Lung (tissue), 12 donors: ENCODE measurements around the gene CDH23. TPM values are rescaled to one million over a fixed set of nuclear protein-coding genes. Genes with fewer than 3 reads are reported as not detected.

ENCODE experiments used
- ATAC-seq: fragments of 200-7000 bp; cut with Tn5 transposase; one replicate; pipeline ENCODE4 v1.9.1; 2020; ENCODE audit warnings: moderate number of reproducible peaks; ENCODE audit not compliant: insufficient read depth, low FRiP score
- DNase-seq, 3 donors: peaks; one replicate each; pipeline ENCODE4 v3.0.0-alpha.2; 2013 to 2017
- H3K27ac ChIP-seq, 2 donors: one replicate each; pipeline ENCODE4 v1.5.1; 2013; ENCODE audit warnings: mild to moderate bottlenecking in 2 of 2, moderate library complexity in 2 of 2, control low read depth in 1 of 2, inconsistent platforms in 1 of 2, low read depth in 1 of 2, low read length in 1 of 2
- H3K27me3 ChIP-seq, 3 donors: one replicate each; pipeline ENCODE4 v1.5.1; 2013; ENCODE audit warnings: low read length in 2 of 3; ENCODE audit not compliant: control insufficient read depth in 3 of 3, insufficient read depth in 3 of 3
- H3K36me3 ChIP-seq, 4 donors: one replicate each; pipeline ENCODE4 v1.5.1; 2013; ENCODE audit warnings: low read length in 4 of 4, mild to moderate bottlenecking in 1 of 4, moderate library complexity in 1 of 4; ENCODE audit not compliant: control insufficient read depth in 4 of 4, insufficient read depth in 4 of 4
- H3K4me1 ChIP-seq, 5 donors: one replicate each; pipeline ENCODE4 v1.5.1; 2013; ENCODE audit warnings: low read length in 5 of 5, mild to moderate bottlenecking in 2 of 5, moderate library complexity in 1 of 5; ENCODE audit not compliant: control insufficient read depth in 5 of 5, insufficient read depth in 5 of 5
- H3K4me3 ChIP-seq: one replicate; pipeline ENCODE4 v1.5.1; 2013; ENCODE audit warnings: mild to moderate bottlenecking, control low read depth, moderate library complexity
- H3K9ac ChIP-seq, 2 donors: one replicate each; pipeline ENCODE4 v1.5.1; 2013; ENCODE audit warnings: low read length in 2 of 2, control low read depth in 1 of 2; ENCODE audit not compliant: insufficient read depth in 1 of 2
- H3K9me3 ChIP-seq, 4 donors: one replicate each; pipeline ENCODE4 v1.5.1; 2013; ENCODE audit warnings: low read length in 3 of 4, mild to moderate bottlenecking in 1 of 4, moderate library complexity in 1 of 4; ENCODE audit not compliant: control insufficient read depth in 4 of 4, insufficient read depth in 3 of 4
- CTCF ChIP-seq: IDR thresholded peaks from 2 replicates; pipeline ENCODE4 v1.5.1; 2012; ENCODE audit warnings: mild to moderate bottlenecking; ENCODE audit errors: control extremely low read depth, extremely low read depth
- WGBS, 2 donors: extraction: QIAGEN DNeasy Blood & Tissue Kit; methylation state at CpG; one replicate each; pipeline ENCODE4 v1.1.7; 2013; 5-methylcytosine and 5-hydroxymethylcytosine counted together
- polyA plus RNA-seq, 2 donors: library from polyadenylated mRNA; stranded (reverse); fragments of 200-250 nt; gene quantifications; one replicate each; pipeline ENCODE4 v1.2.1, GENCODE V29; 2013
- total RNA-seq, 2 donors: library from RNA; depleted of rRNA in 1 of 2; stranded (reverse); fragments of >200 nt in 1 of 2; gene quantifications; one replicate each; pipeline ENCODE4 v1.2.1, GENCODE V29; 2014 to 2021
- donor health status: control.
- donor health status: control.
- donor health status: Bipolar disorder and iron deficiency.
- donor health status: healthy.
- donor health status: DM: yes; HTN: yes; CAD: no.

The CDH23 gene
- total and polyA plus RNA-seq, 4 donors = 4.5 to 29.5 (median 6.0) TPM

- Histone ChIP-seq H3K27ac (no peak overlapping the region), H3K4me3 (no peak overlapping the region), H3K9ac (no peak overlapping the region), H3K9me3 (no peaks in the 10 kb centered on the region), H3K4me1 (peaks cover 0 to 7% (median 0%) of the 10 kb centered on the region in 5 donors), H3K36me3 (no peaks in the 10 kb centered on the region), H3K27me3 (no peaks in the 10 kb centered on the region)
- DNase-seq (no peak), ATAC-seq (no peak)
- no peak for TF ChIP-seq CTCF
- WGBS, 2 donors = 82 to 88% methylated on average over 10 of the region's 10 CpGs
Observed at GRCh38 chr10:71659737-71660136, 263.0 kb downstream of the CDH23 start.

GRCh38 chr10:71660313-71660712 is 263.6 kb downstream of the CDH23 start:
- WGBS, 2 donors = 74 to 75% methylated on average over 4 of the region's 4 CpGs
- DNase-seq = no peak
- no peak for TF ChIP-seq CTCF

GRCh38 chr10:71661060-71661622 is 264.4 kb downstream of the CDH23 start:
- Histone ChIP-seq H3K4me1 (peaks cover 0 to 7% (median 0%) of the 10 kb centered on the region in 5 donors), H3K27me3 (no peaks in the 10 kb centered on the region), H3K27ac (no peak overlapping the region), H3K36me3 (no peaks in the 10 kb centered on the region), H3K9me3 (no peaks in the 10 kb centered on the region), H3K4me3 (no peak overlapping the region), H3K9ac (no peak overlapping the region)
- DNase-seq (no peak), ATAC-seq (no peak)
- TF ChIP-seq CTCF = no peak
- WGBS, 2 donors = 80 to 91% methylated on average over 11 of the region's 11 CpGs

More at GRCh38 chr10:71660313-71660712, 263.6 kb downstream of the CDH23 start:
- H3K4me1 ChIP-seq = peaks cover 0 to 7% (median 0%) of the 10 kb centered on the region in 5 donors
- no peak overlapping the region for H3K4me3 ChIP-seq
- H3K9ac ChIP-seq = no peak overlapping the region
- H3K36me3 ChIP-seq = no peaks in the 10 kb centered on the region
- H3K9me3 ChIP-seq = no peaks in the 10 kb centered on the region
- no peak overlapping the region for H3K27ac ChIP-seq
- H3K27me3 ChIP-seq = no peaks in the 10 kb centered on the region
- ATAC-seq = no peak

- ATAC-seq (no peak), DNase-seq (no peak)
- no peak overlapping the region for H3K27ac ChIP-seq
- no peaks in the 10 kb centered on the region for H3K9me3 ChIP-seq
- H3K4me3 ChIP-seq = no peak overlapping the region
- no peak overlapping the region for H3K9ac ChIP-seq
- H3K27me3 ChIP-seq = no peaks in the 10 kb centered on the region
- 91 to 92% methylated on average over 24 to 26 of the region's 28 CpGs for WGBS, 2 donors
- H3K36me3 ChIP-seq = no peaks in the 10 kb centered on the region
- no peak for TF ChIP-seq CTCF
- H3K4me1 ChIP-seq = peaks cover 0 to 10% (median 0%) of the 10 kb centered on the region in 5 donors
Observed at GRCh38 chr10:71661779-71662336, 265.1 kb downstream of the CDH23 start.
